Middle frontal gyrus (tissue), 1 donor: ENCODE data around the gene SH2D6.
"Not testable (repeated sequence)": the region's sequence is repeated elsewhere in the genome, so short reads cannot be mapped to it uniquely, and the experiment has no call there.

Experiments
- DNase-seq: peaks from one replicate; pipeline ENCODE4 v3.0.0-alpha.2; 2015; ENCODE audit warnings: low spot score; ENCODE audit errors: extremely low spot score

The SH2D6 gene

DNA sequence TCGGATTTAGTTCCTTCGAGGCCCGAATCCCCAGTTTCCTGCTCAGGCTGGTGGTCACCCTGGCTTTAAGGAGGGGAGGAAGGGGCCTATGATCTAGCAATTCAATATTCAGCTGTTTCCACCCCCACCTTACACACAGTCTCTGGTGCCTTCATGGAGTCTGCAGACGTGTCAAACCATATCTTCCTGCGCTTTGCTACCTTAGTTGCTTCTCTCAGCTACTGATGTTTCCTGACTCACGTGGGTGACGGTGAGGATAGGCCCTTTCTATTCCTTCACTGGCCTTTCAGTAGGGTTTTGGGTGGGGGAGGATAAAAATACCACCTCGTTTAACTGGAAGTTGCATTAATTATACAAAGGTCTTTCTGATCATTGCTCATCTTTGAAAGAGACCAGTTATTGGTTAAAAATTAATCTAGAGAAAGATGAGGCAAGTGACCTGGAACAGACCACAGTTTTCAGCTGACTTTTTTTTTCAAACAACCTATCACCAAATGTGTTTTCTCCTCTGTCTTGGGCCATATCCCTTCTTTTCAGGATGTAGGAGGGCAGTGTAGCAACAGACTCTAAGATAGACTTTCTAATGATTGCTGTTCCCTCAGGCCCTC, 49.7 kb downstream of the SH2D6 start:
- DNase-seq = no peak

GRCh38 chr2:85468704-85469349, 50.3 kb downstream of the SH2D6 start:
- DNase-seq = no peak

DNA sequence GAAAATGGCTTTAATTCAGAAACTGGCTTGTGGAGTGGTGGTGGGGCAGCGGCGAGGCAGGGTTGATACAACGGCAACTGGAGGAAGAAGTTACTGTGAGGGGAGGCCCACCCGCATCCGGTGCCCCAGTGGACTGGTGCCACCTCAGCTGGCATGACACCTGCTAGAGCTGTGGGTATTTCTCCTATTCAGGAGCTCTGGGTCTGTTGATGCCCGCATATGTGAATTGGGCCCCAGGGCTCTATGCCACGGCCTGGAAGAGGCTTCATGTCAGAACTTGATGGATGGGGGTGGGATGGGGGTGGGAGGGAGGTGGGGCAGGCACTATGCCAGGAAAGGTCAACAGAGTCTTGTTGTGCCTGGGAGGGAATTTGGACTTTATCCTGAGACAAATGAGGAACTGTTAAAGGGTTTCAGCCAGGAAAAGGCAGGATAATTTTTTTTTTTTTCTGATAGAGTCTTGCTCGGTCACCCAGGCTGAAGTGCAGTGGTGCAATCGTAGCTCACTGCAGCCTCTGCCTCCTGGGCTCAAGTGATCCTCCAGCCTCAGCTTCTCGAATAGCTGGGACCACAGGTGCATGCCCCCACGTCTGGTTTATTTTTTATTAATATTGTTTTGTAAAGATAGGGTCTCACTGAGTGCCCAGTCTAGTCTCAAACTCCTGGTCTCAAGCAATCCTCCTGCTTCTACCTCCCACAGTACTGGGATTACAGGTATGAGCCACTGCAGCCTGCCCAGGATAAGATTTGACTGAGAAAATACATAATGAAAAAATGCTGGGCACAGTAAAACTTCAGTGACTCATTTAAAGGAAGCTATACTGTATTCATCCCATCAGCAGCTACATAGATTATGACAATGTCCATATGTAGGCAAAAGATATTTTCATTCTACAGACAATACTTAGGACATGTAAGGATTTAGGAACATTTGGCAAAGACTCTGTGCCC, 52.6 kb downstream of the SH2D6 start:
- no peak for DNase-seq

GRCh38 chr2:85472261-85472660, 53.7 kb downstream of the SH2D6 start:
- no peak for DNase-seq

DNA sequence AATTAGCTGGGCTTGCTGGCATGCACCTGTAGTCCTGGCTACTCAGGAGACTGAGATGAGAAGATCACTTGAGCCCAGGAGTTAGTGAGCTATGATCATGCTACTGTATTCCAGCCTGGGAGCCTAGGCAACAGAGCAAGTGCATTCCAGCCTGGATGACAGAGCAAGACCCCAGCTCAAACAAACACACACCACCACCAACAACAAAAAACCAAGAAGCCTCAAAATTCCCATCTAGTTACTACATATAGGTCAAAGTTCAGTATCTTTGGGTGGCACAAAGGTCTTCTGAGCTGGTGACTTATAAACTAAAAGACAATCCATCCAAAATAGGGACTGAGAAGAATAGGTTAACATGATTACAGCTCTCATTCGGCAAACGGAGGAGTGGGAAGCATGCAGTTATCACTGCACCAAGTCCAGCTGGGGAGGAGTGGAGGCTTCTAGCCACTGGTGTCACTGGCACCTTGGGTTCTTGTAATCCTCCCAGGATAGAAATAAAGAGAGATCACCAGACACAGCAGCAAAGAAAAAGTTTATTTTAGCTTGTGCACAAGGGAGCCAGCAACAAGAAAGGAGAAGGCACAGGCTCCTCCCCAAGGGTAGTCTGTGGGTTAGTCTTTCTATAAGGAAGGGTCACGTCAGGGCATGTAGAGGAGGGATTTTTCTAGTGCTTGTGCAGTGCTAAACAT, 57.4 kb downstream of the SH2D6 start:
- DNase-seq = no peak

DNA sequence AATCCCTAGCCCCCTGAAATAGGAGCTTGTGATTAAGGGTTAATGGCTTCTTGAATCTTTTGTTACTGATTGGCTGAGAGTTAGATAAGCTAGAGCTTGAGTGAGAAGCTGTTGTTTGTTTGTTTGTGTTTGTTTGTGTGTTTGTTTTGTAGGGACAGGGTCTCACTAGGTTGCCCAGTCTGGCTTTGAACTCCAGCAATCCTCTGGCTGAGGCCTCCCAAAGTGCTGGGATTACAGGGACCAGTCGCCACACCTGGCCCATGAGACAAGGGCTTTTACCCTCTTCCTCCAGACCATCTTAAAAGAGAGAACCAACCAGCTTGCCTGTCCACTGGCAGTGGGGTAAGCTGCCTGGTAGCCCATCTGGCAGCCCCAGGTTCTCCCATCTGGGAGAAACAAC, 58.1 kb downstream of the SH2D6 start:
- no peak for DNase-seq

DNA sequence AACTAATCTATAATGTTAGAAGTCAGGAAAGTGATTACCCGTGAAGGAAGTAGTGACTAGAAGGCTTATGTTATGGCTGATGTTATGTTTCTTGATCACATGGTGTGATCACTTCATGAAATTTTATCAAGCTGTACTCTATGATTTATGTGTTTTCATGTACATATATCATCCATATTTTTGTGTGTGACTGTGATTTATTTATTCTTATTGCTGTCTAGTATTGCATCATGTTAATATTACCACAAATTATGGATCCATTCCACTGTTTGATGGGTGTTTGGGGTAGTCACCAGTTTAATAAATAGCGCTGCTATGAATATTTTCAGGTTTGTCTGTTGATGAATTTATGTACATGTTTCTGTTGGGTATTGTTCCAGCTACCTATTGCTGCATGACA, 59.4 kb downstream of the SH2D6 start:
- no peak for DNase-seq

GRCh38 chr2:85481818-85482777, 63.6 kb downstream of the SH2D6 start:
- no peak for DNase-seq

GRCh38 chr2:85484615-85485014, 66.1 kb downstream of the SH2D6 start:
- DNase-seq = not testable (repeated sequence)

GRCh38 chr2:85485815-85486214, 67.3 kb downstream of the SH2D6 start:
- no peak for DNase-seq
